Skin epidermis (tissue), 12 donors: Measurements from ENCODE around the gene DALRD3.

Experiments
- H3K27ac ChIP-seq, 21 experiments: fragments of 200-600 bp; sonication (generic) in 11 of 21; one replicate each; pipeline ENCODE4 v1.5.0; 2020; ENCODE audit warnings: mild to moderate bottlenecking in 3 of 21, inconsistent platforms in 2 of 21, moderate library complexity in 2 of 21
- H3K4me3 ChIP-seq, 7 experiments: fragments of 200-600 bp; sonication (generic) in 2 of 7; one replicate each; pipeline ENCODE4 v1.5.0; 2020; ENCODE audit warnings: inconsistent platforms in 2 of 7, mild to moderate bottlenecking in 2 of 7, moderate library complexity in 1 of 7

DALRD3 gene

GRCh38 chr3:49022688-49023171, 4.3 kb upstream of the DALRD3 start:
- Histone ChIP-seq H3K27ac (peak overlapping the region in 20 of 21 experiments; percentile 94 to 100 (median 99)), H3K4me3 (peak overlapping the region; percentile 76 to 97 (median 82))

GRCh38 chr3:49021813-49022687, 3.7 kb upstream of the DALRD3 start, which contains the start of gene NDUFAF3:
NDUFAF3 (plus strand) TSS chr3:49022121; CDS start chr3:49022145, 24 bp downstream.
- Histone ChIP-seq H3K27ac (peak within 1 kb of the TSS; percentile 92 to 100 (median 99)), H3K4me3 (peak within 1 kb of the TSS; percentile 76 to 97 (median 82))

GRCh38 chr3:49021213-49021812, 2.9 kb upstream of the DALRD3 start:
- H3K4me3 ChIP-seq, result peak overlapping the region; percentile 76 to 97 (median 82)
- peak overlapping the region; percentile 92 to 100 (median 99) for H3K27ac ChIP-seq

- Histone ChIP-seq H3K27ac (peak overlapping the region; percentile 68 to 100 (median 99)), H3K4me3 (peak overlapping the region; percentile 76 to 97 (median 82))
Observed at GRCh38 chr3:49020330-49021212, 2.2 kb upstream of the DALRD3 start.

- Histone ChIP-seq H3K27ac (peak overlapping the region in 19 of 21 experiments; percentile 94 to 100 (median 99)), H3K4me3 (peak overlapping the region; percentile 76 to 97 (median 82))
Observed at GRCh38 chr3:49019941-49020329, 1.6 kb upstream of the DALRD3 start.

- peak overlapping the region; percentile 77 to 97 (median 81) for H3K4me3 ChIP-seq
- H3K27ac ChIP-seq, result peak overlapping the region; percentile 13 to 100 (median 81)
Observed at GRCh38 chr3:49018707-49019006, 277 bp upstream of the DALRD3 start.

- peak overlapping the region; percentile 77 to 97 (median 81) for H3K4me3 ChIP-seq
- peak overlapping the region in 19 of 21 experiments; percentile 64 to 100 (median 84) for H3K27ac ChIP-seq
Observed at GRCh38 chr3:49017229-49017970, 980 bp downstream of the DALRD3 start.

- Histone ChIP-seq H3K27ac (peak overlapping the region in 1 of 21 experiments; percentile 88), H3K4me3 (no peak overlapping the region)
Observed at GRCh38 chr3:49016414-49017228, 1.8 kb downstream of the DALRD3 start.

GRCh38 chr3:49015765-49016164, 2.6 kb downstream of the DALRD3 start:
- no peak overlapping the region for H3K4me3 ChIP-seq
- no peak overlapping the region for H3K27ac ChIP-seq

- H3K27ac ChIP-seq, result no peak overlapping the region
Observed at GRCh38 chr3:49015072-49015471, 3.3 kb downstream of the DALRD3 start.

GRCh38 chr3:49013738-49014660, 4.4 kb downstream of the DALRD3 start:
- Histone ChIP-seq H3K4me3 (no peak overlapping the region), H3K27ac (no peak overlapping the region)

More at GRCh38 chr3:49015072-49015471, 3.3 kb downstream of the DALRD3 start:
- H3K4me3 ChIP-seq, result no peak overlapping the region

- Histone ChIP-seq H3K4me3 (no peak overlapping the region), H3K27ac (peak overlapping the region in 1 of 21 experiments; percentile 28)
Observed at GRCh38 chr3:49013113-49013737, 5.2 kb downstream of the DALRD3 start.

- no peak overlapping the region for H3K4me3 ChIP-seq
Observed at GRCh38 chr3:49012441-49013017, 5.9 kb downstream of the DALRD3 start.

GRCh38 chr3:49009396-49009795, 9.0 kb downstream of the DALRD3 start:
- Histone ChIP-seq H3K27ac (peak overlapping the region in 1 of 21 experiments; percentile 3), H3K4me3 (no peak overlapping the region)

More at GRCh38 chr3:49012441-49013017, 5.9 kb downstream of the DALRD3 start:
- H3K27ac ChIP-seq, result peak overlapping the region in 1 of 21 experiments; percentile 28

GRCh38 chr3:49008627-49009026, 9.8 kb downstream of the DALRD3 start:
- peak overlapping the region in 2 of 7 experiments; percentile 39 to 74 for H3K4me3 ChIP-seq
- H3K27ac ChIP-seq, result peak overlapping the region in 14 of 21 experiments; percentile 81 to 97 (median 92)
